ENCODE measurements around the gene DENND2A. TPM values are rescaled to one million over a fixed set of nuclear protein-coding genes. Genes with fewer than 3 reads are reported as not detected.
"Not testable (repeated sequence)": the region's sequence is repeated elsewhere in the genome, so short reads cannot be mapped to it uniquely, and the experiment has no call there.

DENND2A gene
- total RNA-seq, 4 donors from 2014 or later, result 25.2 to 83.5 (median 46.5) TPM

- 86 to 100% methylated on average over 1 to 3 of the region's 4 CpGs for WGBS, 2 donors (ENCODE audit: low coverage in 1 of 2)
- Histone ChIP-seq H3K9me3 (no peaks in the 10 kb centered on the region), H3K4me3 (no peak overlapping the region), H3K27ac (no peak overlapping the region), H3K4me1 (peaks cover 0 to 34% (median 5%) of the 10 kb centered on the region in 3 donors), H3K36me3 (no peaks in the 10 kb centered on the region), H3K27me3 (no peaks in the 10 kb centered on the region)
- no peak for TF ChIP-seq POLR2AphosphoS5 (IDR thresholded peaks at IDR 0.05)
- no peak for TF ChIP-seq POLR2A (IDR thresholded peaks at IDR 0.05)
- ATAC-seq, result no peak
Observed at GRCh38 chr7:140670343-140670935, 29.8 kb upstream of the DENND2A start.

- not testable (repeated sequence) for ATAC-seq
- 89% methylated on average over 3 to 7 of the region's 10 CpGs for WGBS, 2 donors (ENCODE audit: low coverage in 1 of 2)
Observed at GRCh38 chr7:140669862-140670261, 29.2 kb upstream of the DENND2A start.

GRCh38 chr7:140669352-140669751, 28.7 kb upstream of the DENND2A start:
- 77 to 100% methylated on average over 3 of the region's 3 CpGs for WGBS, 2 donors (ENCODE audit: low coverage in 1 of 2)
- H3K4me1 ChIP-seq, result peaks cover 0 to 24% (median under 1%) of the 10 kb centered on the region in 3 donors
- TF ChIP-seq CTCF (IDR thresholded peaks at IDR 0.05) (no peak), POLR2A (IDR thresholded peaks at IDR 0.05) (no peak), EP300 (IDR thresholded peaks at IDR 0.05) (no peak), POLR2AphosphoS5 (IDR thresholded peaks at IDR 0.05) (no peak)
- no peak overlapping the region for H3K27ac ChIP-seq
- H3K27me3 ChIP-seq, result no peaks in the 10 kb centered on the region
- H3K4me3 ChIP-seq, result no peak overlapping the region
- H3K36me3 ChIP-seq, result no peaks in the 10 kb centered on the region
- no peaks in the 10 kb centered on the region for H3K9me3 ChIP-seq
- ATAC-seq, result no peak

More at GRCh38 chr7:140669862-140670261, 29.2 kb upstream of the DENND2A start:
- not testable (repeated sequence) for H3K9me3 ChIP-seq, H3K36me3 ChIP-seq, H3K27me3 ChIP-seq, H3K27ac ChIP-seq, H3K4me3 ChIP-seq
- H3K4me1 ChIP-seq, result peaks cover 0 to 29% (median 5%) of the 10 kb centered on the region in 3 donors

GRCh38 chr7:140668641-140669040, 28.0 kb upstream of the DENND2A start:
- WGBS, 2 donors (ENCODE audit: low coverage in 1 of 2), result 50 to 64% methylated on average over 1 of the region's 1 CpG
- no peaks in the 10 kb centered on the region for H3K9me3 ChIP-seq
- no peaks in the 10 kb centered on the region for H3K36me3 ChIP-seq
- H3K4me3 ChIP-seq, result no peak overlapping the region
- ATAC-seq, result no peak
- no peak for TF ChIP-seq CTCF (IDR thresholded peaks at IDR 0.05)
- no peak for TF ChIP-seq POLR2A (IDR thresholded peaks at IDR 0.05)
- no peak for TF ChIP-seq EP300 (IDR thresholded peaks at IDR 0.05)
- no peak for TF ChIP-seq POLR2AphosphoS5 (IDR thresholded peaks at IDR 0.05)
- peaks cover 0 to 16% (median 0%) of the 10 kb centered on the region in 3 donors for H3K4me1 ChIP-seq
- no peak overlapping the region for H3K27ac ChIP-seq
- no peaks in the 10 kb centered on the region for H3K27me3 ChIP-seq

- peaks cover 0 to 9% (median 0%) of the 10 kb centered on the region in 3 donors for H3K4me1 ChIP-seq
- no peak overlapping the region for H3K27ac ChIP-seq
- no peaks in the 10 kb centered on the region for H3K9me3 ChIP-seq
- H3K36me3 ChIP-seq, result no peaks in the 10 kb centered on the region
- no peak overlapping the region for H3K4me3 ChIP-seq
- no peak for ATAC-seq
- no peaks in the 10 kb centered on the region for H3K27me3 ChIP-seq
- WGBS, 2 donors (ENCODE audit: low coverage in 1 of 2), result 100% methylated on average over 1 of the region's 1 CpG
- TF ChIP-seq CTCF (IDR thresholded peaks at IDR 0.05) (no peak), EP300 (IDR thresholded peaks at IDR 0.05) (no peak), POLR2A (IDR thresholded peaks at IDR 0.05) (no peak)
Observed at GRCh38 chr7:140667476-140667875, 26.9 kb upstream of the DENND2A start.

- H3K27ac ChIP-seq, H3K9me3 ChIP-seq, H3K4me1 ChIP-seq, ATAC-seq, H3K27me3 ChIP-seq, H3K4me3 ChIP-seq, H3K36me3 ChIP-seq: not testable (repeated sequence)
- WGBS, 2 donors (ENCODE audit: low coverage in 1 of 2), result 85% methylated on average over 2 of the region's 2 CpGs; no CpG with 5 or more reads in 1 of the 2 donors
Observed at GRCh38 chr7:140662938-140663337, 22.3 kb upstream of the DENND2A start.

All from gastroesophageal sphincter (tissue), 4 donors.